Measurements from ENCODE around the gene PPP2R5A. TPM values are rescaled to one million over a fixed set of nuclear protein-coding genes. Genes with fewer than 3 reads are reported as not detected.
"Not testable (repeated sequence)": the region's sequence is repeated elsewhere in the genome, so short reads cannot be mapped to it uniquely, and the experiment has no call there.

PPP2R5A gene
- total and polyA plus RNA-seq, 12 donors = 44.2 to 86.8 (median 57.3) TPM

- intact Hi-C loops (cut with DNase I) = no loop called here
- ATAC-seq (no peak), DNase-seq (no peak)
- no peak overlapping the region for H3K4me3 ChIP-seq
- H3K27ac ChIP-seq = no peak overlapping the region
- no peak for TF ChIP-seq CTCF (IDR thresholded peaks at IDR 0.05)
- H3K4me1 ChIP-seq = no peaks in the 10 kb centered on the region
- no peaks in the 10 kb centered on the region for H3K27me3 ChIP-seq
- peaks cover 0 to 21% (median 5%) of the 10 kb centered on the region in 11 donors for H3K9me3 ChIP-seq
- 75 to 83% methylated on average over 1 of the region's 1 CpG for WGBS, 2 donors
- H3K36me3 ChIP-seq = peaks cover 0 to 44% (median 17%) of the 10 kb centered on the region in 9 donors
Observed at GRCh38 chr1:212386029-212386428, 100.8 kb downstream of the PPP2R5A start.

- DNase-seq (no peak), ATAC-seq (no peak)
- Histone ChIP-seq H3K4me1 (no peaks in the 10 kb centered on the region), H3K9me3 (peaks cover 0 to 30% (median 5%) of the 10 kb centered on the region in 11 donors), H3K4me3 (no peak overlapping the region), H3K36me3 (peaks cover 0 to 27% (median 12%) of the 10 kb centered on the region in 9 donors), H3K27me3 (no peaks in the 10 kb centered on the region), H3K27ac (no peak overlapping the region)
- no peak for TF ChIP-seq CTCF (IDR thresholded peaks at IDR 0.05)
- intact Hi-C loops (cut with DNase I) = no loop called here
- 98 to 100% methylated on average over 1 of the region's 1 CpG for WGBS, 2 donors
Observed at GRCh38 chr1:212388985-212389716, 103.9 kb downstream of the PPP2R5A start.

GRCh38 chr1:212395678-212396437 lies 110.6 kb downstream of the PPP2R5A start:
- 92 to 95% methylated on average over 5 of the region's 6 CpGs for WGBS, 2 donors
- ATAC-seq; H3K4me1 ChIP-seq; H3K4me3 ChIP-seq; DNase-seq; H3K36me3 ChIP-seq; H3K27me3 ChIP-seq; H3K27ac ChIP-seq; intact Hi-C loops (cut with DNase I): not testable (repeated sequence)
- H3K9me3 ChIP-seq = peaks cover 0 to 39% (median 10%) of the 10 kb centered on the region in 11 donors

- Histone ChIP-seq H3K4me3 (no peak overlapping the region), H3K9me3 (peaks cover 0 to 32% (median 10%) of the 10 kb centered on the region in 11 donors), H3K27me3 (no peaks in the 10 kb centered on the region), H3K27ac (no peak overlapping the region), H3K36me3 (no peaks in the 10 kb centered on the region), H3K4me1 (peaks cover 0 to 4% (median 0%) of the 10 kb centered on the region in 9 donors)
- TF ChIP-seq CTCF (IDR thresholded peaks at IDR 0.05) = no peak
- WGBS, 2 donors = 97 to 99% methylated on average over 3 of the region's 3 CpGs
- DNase-seq (no peak), ATAC-seq (no peak)
- intact Hi-C loops (cut with DNase I) = no loop called here
Observed at GRCh38 chr1:212396638-212397037, 111.4 kb downstream of the PPP2R5A start.

Measured in heart right ventricle (tissue), 16 donors.